OCI-LY3 (cell line): ENCODE measurements around the gene BAZ1B.

Experiments used
- EZH2phosphoT487 ChIP-seq: fragments of 200-600 bp; shearing (Covaris generic); IDR thresholded peaks from 2 replicates; pipeline ENCODE4 v1.6.1; 2018; ENCODE audit warnings: antibody characterized with exemption, mixed run types, low read depth
- TF ChIP-seq, protein P1 (sequence below): fragments of 200-600, 300-600 bp; sonication (generic); IDR thresholded peaks from 2 replicates; pipeline ENCODE4 v1.5.1; 2014; ENCODE audit warnings: antibody characterized with exemption, low read length, low read depth

DNA sequence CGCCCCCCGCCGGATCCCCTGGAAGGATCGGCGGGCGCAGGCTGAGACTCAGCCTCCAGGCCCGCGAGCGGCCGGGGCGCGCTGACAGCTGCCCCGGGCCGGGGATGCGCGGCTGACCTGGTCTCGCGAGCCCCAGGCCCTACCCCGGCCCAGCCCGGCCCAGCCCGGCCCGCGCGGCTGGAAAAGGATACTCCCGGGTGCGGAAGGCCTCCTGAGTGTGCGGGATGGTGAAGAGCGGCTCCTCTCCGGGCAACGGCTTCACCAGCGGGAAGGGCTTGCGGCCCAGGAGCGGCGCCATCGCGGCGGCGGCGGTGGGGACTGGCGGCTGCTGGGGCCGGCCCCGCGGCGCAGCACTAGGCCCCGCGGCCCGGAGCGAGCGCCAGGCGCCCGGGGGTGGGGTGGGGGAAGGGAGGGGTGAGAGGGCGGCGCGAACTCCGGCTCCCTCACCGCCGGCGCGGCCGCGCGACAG, 423 bp downstream of the BAZ1B start:
- TF ChIP-seq, protein P1, sequence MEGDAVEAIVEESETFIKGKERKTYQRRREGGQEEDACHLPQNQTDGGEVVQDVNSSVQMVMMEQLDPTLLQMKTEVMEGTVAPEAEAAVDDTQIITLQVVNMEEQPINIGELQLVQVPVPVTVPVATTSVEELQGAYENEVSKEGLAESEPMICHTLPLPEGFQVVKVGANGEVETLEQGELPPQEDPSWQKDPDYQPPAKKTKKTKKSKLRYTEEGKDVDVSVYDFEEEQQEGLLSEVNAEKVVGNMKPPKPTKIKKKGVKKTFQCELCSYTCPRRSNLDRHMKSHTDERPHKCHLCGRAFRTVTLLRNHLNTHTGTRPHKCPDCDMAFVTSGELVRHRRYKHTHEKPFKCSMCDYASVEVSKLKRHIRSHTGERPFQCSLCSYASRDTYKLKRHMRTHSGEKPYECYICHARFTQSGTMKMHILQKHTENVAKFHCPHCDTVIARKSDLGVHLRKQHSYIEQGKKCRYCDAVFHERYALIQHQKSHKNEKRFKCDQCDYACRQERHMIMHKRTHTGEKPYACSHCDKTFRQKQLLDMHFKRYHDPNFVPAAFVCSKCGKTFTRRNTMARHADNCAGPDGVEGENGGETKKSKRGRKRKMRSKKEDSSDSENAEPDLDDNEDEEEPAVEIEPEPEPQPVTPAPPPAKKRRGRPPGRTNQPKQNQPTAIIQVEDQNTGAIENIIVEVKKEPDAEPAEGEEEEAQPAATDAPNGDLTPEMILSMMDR, result no peak
- TF ChIP-seq EZH2phosphoT487, result no peak
